ENCODE results near the gene MORC4.

The MORC4 gene

DNA sequence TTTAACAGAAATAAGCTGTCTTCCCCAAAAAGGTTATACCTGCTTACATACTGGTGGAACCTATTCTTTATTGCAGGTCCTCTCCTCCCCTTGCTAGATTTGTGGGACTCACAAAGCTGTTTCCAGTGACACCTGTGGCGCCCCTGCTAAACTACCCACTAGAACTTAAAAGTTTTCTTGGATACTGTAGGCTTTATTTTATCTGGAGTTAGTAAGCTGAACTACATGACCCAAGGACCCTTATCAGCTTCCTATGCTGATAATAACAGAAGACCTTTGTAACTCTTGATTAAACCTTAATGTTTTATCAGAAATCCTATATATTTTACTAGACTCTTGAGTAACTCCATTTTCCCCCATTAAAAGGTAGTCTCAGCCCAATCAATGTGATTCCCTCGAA, 47.5 kb downstream of the MORC4 start:
- no peak for ATAC-seq

DNA sequence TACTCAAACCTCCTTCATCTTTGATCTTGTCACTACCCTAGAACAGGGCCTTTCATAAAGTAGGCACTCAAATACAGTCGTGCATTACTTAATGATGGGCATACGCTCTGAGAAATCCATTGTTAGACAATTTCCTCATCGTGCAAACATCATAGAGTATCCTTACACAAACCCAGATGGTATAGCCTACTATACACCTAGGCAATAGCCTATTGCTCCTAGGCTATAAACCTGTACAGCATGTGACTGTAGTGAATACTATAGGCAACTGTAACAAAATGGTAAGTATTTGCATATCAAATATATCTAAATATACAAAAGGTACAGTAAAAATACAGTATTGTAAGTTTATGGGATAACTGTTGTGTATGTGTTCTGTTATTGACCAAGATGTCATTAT, 47.9 kb downstream of the MORC4 start:
- ATAC-seq = no peak

DNA sequence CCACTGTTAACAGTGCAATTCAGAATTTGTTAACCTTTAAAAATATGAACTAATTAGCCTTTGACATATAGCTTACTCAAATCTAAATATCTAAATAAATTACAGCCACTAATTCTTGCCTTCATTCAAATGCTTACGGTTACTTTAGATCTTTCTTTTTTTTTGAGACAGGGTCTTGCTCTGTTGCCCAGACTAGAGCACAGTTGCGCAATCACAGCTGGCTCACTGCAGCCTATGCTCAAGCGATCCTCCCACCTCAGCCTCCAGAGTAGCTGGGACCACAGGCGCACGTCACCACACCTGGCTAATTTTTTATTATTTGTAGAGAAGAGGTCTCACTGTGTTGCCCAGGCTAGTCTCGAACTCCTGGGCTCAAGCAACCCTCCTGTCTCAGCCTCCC, 48.8 kb downstream of the MORC4 start:
- ATAC-seq = no peak

DNA sequence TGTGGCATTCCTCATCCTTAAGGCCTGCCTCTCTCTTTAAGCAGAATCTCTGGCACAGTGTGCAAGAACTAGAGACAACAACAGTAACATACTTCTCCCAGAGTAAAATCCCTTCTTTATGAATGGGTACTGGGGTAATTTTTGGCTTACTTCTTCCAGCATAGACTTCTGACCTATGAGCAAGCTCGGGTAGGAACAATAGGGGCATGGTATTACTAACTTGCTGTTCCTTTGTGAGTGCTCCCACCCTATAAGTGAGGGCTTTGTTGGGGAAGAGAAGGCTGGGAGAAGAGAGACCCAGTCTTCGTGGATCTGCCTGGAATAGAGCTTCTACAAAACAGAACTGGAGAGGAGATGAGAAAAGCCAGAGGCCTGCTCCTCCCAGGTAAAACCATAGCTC, 49.6 kb downstream of the MORC4 start:
- ATAC-seq = no peak

DNA sequence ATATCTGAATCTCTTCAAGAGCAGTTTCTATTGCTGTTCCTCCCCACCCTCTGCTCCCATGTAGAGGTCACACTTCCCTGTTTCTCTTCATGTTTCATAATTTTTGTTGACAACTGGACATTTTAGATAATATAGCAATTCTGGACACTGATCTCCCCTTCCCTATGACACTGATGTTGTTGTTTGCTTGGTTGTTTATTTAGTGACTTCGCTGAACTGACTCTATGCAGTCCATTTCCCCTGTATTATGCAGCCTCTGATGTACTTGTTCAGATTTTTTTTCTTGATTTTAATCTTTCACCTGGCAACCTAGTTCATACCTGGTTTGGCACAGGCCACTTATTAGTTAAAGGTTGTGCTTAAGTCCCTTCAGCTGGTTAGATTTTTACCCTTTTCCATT, 50.6 kb downstream of the MORC4 start:
- ATAC-seq = no peak

DNA sequence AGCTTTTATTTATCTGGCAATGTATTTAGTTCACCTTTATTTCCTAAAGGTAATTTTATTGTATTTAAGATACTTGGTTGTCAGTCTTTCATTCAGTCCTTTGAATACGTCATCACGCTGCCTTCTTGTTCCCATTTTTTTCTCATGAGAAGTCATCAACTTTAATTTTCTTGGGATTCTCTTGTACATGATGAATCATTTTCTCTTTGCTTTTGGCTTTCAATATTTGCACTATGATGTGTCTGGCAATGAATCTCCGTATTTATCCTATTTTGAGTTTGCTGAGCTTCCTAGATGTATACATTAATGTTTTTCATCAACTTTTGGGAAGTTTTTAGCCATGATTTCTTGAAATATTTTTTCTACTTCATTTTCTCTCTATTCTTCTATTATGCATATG, 51.4 kb downstream of the MORC4 start:
- no peak for ATAC-seq

DNA sequence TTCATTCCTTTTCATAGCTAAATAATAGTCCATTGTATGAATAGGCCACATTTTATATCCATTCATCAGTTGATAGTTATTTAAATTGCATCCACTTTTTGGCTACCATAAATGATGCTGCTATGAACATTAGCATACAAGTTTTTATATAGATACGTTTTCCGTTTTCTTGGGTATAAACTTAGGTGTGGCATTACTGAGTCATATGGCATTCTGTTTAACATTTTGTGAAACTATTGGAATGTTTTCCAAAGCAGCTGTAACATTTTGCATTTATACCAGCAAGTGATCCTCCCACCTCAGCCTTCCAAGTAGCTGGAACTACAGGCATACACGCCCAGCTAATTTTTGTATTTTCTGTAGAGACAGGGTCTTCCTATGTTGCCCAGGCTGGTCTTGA, 53.5 kb downstream of the MORC4 start:
- no peak for ATAC-seq

DNA sequence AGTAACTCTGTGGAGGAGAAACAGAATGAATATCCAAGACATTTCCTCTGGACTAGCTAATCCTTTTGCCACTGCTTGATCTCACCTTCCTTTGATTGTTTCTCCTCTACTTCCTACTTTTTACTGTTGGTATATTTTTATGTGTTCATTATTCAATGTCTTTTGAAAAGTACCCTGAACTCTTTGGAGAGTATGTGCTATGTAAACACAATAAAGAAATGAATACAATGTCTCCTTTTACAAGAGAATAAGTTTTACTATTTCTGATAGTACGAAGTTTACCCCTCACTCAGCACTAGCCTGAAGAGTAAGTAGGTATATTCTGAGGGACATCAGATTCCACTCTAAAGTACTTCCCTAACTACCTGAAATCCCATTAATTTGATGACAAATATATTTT, 59.9 kb downstream of the MORC4 start:
- ATAC-seq = no peak

DNA sequence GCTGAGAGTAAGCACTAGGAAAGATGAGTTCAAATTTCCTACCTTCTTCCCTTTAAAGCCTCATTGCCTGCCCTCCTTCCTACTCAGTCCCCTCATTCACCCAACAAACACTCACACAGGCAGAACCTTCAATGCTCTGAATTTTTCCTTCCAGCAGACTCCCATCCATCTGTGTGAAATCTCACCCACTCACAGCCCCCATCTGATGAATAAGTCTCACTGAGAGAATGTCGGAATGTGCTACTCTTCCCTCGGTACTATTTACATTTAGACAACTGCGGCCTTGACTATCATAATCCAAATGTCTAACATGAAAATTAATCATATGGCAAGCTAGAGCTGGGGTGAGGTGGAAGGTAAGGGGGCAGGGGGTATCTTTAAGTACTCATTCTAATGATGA, 60.4 kb downstream of the MORC4 start:
- ATAC-seq = no peak

DNA sequence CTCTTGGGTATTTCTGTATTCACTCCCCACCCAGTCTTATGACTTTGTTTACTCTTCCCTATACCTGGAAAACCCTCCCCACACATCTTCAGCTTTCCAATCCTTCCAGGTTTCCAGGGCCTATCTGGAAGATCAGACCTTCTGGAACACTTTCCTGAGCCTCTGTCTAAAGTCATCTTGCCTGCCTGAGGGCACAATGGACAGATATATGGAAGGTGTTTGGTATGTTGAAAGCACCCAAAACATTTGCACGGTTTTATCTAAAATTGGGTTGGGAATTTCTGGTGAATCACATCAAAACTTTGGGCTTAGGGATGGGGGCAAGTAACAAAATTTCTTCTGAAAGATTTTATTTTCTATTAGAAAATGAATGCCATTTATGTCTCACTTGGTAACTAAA, 63.8 kb downstream of the MORC4 start:
- ATAC-seq = no peak

DNA sequence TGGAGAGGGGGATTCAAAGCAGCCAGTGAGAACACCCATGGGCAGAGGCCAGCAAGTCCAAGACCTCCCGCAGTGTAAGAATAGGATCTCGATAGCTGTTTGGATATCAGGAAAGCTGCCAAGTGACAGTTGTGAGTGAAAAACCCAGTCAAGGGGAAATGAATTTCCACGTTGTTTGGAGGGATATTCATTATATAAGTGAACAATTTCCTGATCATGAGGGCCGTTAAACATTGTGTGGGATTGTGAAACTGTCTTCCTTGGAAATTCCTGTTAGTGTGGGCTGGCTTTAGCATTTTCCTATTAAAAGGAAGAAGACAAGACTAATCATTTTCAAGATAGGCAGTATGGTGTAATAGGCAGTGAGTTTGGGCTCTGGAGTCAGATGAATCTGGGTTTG, 64.8 kb downstream of the MORC4 start:
- ATAC-seq = no peak

DNA sequence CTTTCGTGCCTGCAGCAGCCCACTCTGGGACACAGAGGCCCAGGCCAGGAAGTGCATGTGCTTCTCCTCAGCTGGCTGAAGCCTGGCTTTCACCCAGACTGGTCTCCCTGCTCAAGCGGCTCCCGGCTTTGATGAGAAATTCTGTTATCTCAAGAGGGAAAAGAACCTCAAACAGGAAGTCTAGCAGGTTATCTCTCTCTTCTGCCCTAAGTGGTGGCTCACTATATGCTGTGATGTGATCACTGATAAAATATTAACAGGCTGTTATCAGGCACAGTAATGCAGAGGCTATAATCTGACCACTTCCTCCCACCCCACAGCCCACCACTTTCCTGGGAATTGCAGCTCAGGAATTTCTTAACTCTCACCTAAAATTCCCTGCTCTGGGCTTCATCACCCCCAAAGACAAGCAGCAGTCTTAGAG, 66.5 kb downstream of the MORC4 start:
- no peak for ATAC-seq

DNA sequence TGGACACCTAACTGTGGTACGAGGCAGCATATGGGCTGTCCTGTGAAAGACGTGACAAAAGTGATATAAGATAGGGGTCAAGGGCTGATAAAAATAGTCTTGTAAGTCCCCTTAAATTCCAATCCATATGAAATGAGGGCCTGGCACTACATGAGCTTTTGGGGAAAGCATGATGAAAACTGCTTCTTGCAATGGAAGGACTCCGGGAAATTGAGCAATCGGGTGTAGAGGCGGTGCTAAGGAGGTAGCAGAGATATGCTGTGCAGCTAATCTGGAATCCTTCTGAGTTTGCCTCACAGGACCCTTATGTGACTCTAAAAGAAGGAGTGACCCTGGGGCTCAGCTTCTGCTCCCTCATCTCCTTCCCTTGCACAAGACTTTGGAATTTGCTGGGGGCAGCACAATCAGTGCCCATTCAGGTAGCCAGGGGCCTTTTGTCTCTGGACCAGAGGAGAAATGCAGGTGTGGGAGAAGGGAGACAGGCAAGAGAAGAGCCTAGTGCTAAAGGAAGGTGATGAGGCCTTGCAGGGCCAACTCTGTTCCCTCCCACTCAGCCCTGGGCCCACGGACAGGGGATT, 67.0 kb downstream of the MORC4 start:
- ATAC-seq = no peak

DNA sequence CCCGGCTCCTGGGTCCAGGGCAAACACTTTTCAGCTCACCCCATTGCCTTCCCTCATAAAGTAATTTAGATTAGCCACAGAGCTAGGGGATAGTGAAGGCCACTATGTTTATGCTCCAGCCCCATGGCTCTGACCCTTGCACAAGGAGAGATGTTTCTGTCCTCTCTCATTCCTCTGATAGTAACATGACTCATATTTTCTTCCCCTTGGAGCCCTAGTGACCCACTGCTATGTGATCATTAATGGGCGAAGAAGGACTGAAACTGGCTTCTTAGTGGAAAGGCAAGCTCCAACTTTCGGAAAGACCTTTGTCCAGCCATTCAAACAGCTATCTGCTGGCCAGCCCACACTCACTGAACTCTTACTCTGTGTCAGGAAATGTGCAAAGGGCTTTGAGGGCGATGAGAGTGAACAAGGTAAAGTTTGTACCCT, 67.5 kb downstream of the MORC4 start:
- no peak for ATAC-seq

DNA sequence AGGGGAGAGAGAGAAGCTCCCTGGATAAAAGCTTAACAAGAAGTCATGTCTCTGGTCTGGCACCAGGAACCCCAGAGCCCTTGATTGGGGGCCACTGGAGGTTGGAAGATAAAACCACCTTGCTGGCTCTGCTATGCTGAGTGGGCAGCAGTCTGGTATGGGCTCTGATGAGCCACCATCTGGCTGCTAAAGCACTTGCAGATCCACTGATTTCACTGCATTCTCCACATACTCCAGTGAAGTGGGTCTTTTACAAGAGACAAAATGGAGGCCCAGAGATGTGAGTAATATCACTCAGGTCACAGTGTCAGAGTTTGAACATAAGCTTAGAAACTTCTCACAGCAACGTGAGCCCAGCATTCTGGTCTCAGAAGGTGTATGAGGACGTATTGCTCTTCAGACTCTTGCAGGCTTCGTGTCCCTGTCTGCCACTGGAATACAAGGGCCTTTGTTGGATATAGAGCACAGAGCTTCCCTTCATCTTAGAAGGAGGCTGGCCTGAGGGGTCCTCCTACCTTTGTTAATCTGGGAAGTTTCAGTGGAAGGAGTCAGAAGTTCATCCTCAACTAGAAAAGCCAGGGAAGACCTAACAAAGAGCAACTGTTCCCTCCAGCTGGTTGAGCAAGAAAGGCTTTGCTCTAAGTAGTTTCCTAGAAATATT, 68.1 kb downstream of the MORC4 start:
- ATAC-seq = no peak

DNA sequence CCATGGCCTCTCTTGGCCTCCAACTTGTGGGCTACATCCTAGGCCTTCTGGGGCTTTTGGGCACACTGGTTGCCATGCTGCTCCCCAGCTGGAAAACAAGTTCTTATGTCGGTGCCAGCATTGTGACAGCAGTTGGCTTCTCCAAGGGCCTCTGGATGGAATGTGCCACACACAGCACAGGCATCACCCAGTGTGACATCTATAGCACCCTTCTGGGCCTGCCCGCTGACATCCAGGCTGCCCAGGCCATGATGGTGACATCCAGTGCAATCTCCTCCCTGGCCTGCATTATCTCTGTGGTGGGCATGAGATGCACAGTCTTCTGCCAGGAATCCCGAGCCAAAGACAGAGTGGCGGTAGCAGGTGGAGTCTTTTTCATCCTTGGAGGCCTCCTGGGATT, 71.8 kb downstream of the MORC4 start:
- ATAC-seq = no peak

DNA sequence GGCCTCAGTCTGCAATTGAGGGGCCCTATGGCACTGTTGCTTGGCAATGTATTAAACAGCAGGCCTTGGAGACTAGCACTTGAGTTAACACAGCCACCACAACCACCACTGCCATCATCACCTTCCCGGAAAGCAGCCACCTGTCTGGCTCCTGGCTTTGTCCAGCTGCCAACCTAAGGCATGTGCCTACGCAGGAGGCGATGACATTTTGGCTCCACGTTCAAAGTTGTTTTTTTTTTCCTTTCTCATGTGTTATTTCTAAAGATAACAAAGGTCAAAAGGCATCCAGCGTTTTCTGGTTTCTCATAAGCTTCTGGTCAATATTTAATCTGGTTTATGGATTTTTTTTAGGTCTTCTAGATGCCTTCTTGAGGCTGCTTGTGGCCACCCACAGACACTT, 72.3 kb downstream of the MORC4 start:
- ATAC-seq = no peak

DNA sequence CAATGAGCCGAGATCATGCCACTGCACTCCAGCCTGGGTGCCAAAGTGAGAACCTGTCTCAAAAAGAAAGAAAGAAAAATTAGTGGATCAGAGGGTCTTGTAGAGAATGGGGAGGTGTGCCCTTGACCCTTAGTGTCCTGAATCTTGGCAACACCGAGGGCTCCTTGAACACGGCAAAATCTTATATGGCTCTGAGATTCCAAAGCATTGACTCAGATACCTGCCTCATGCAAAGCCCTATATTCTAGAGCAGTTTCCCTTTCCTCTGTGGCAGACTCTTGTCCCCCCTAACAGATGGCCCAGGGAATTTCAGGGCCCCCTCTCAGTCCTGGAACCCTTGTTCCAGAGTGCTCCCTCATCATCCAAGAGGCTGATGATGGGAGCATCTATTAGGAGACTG, 73.0 kb downstream of the MORC4 start:
- ATAC-seq = no peak

DNA sequence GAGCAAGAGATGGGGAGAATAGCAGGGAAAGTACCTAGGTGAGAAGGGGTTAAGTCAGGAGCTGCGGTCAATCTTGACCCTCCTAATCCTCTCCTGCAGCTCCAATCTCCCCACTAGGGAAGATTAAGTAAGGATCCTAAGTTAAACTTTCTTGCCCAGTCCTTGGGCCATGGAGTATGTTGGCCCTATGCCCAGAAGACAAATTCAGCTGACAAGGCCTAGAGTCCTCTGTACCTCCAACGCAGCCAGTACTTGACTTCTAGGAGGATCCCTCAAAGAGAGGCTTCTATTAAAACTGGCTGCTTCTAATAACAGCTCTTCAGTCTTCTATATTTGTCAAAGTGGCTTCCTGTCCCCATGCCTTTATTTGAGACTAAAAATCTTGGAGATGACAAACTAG, 78.4 kb downstream of the MORC4 start:
- ATAC-seq = no peak

DNA sequence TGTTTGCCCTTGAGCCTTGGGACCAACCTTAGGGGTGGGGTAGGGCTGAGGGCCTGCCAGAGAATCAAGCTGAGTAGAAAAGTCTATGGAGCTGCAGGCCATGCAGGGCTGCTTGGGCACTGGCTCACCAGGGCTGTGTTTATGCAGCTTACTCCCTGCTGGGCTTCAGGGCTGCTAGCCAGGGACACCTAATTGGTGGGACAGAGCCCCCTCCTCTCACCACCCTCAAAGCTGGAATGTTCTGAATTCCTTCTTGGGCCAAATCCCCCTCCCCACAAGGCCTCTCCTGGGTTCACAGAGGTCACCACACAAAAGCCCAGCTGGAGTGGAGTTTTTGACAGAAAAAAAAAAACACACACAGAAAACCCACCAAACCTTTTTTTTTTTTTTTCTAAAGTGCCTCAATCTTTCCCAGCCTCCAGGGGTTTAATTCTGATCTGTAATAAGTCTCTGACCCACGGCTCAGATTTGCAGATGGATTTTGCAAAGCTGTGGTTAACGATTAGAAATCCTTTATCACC, 80.0 kb downstream of the MORC4 start, which contains the start of gene CLDN2:
CLDN2 (plus strand) TSS at position 471 of the 521 bp plus-strand sequence. CDS start 7,827 bp downstream, outside the sequence.
- no peak for ATAC-seq

DNA sequence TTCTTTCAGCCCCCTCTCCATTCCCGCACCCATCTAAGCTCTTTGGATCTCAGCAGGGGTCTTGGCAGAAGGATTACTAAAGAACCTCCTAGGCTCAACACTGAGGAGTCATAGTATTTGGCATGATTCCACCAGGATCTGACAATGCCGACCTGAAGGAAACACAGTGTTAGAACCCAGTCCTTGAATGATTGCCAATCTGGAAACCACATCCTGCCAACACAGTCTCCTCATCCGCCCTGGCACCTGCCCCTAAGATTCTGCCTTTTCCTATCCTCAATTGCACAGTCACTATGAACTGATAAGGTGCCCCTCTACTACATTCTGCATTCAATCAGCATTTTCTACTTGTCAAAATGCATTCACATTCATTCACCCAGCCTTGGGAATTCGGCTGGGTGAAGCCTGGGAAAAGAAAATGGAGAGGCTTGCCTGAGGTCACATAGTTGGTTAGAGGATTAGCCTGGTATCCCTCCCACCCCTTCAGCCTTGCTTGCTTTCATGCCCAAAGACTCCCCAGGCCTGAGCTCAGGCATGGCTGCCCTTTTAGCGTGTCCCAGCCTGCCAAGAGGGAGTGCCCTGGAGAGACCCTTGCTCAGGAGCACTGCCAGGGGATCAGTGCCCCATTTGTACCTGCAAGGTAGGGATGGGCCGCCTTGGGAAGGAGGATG, 82.0 kb downstream of the MORC4 start:
- no peak for ATAC-seq

DNA sequence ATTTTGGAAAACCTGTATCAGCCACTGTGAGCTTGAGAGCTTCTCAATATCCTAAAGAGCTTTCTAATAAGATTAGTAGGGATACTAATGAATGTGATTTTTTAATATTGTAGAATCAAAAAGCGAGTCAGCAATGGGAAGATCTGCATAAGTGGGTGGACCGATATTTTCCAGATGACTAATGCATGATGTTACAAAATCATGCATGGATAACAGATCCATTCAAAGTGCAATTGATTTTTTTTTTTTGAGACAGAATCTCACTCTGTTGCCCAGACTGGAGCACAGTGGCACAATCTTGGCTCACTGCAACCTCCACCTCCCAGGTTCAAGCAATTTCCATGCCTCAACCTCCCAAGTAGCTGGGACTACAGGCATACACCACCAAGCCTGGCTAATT, 87.1 kb downstream of the MORC4 start:
- ATAC-seq = no peak

DNA sequence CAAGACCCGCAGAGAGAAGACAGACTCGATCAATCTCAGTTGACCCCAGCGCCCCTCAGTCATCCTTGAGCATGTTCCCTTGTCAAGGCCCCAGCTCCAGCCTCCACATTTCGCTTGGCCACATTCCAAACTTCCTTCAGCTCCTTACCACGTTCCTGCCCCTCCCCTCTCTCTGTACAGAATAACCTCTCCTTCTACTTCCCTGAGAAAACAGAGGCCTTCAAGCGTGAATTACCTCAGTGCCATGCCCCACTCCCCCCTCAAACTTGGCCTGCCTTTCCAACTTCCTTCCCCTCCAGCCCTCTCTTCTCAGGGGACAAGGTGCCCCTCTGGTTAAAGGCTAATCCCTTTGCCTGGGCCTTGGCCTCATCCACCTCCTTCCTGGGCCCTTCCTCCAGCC, 93.7 kb downstream of the MORC4 start:
- ATAC-seq = no peak

DNA sequence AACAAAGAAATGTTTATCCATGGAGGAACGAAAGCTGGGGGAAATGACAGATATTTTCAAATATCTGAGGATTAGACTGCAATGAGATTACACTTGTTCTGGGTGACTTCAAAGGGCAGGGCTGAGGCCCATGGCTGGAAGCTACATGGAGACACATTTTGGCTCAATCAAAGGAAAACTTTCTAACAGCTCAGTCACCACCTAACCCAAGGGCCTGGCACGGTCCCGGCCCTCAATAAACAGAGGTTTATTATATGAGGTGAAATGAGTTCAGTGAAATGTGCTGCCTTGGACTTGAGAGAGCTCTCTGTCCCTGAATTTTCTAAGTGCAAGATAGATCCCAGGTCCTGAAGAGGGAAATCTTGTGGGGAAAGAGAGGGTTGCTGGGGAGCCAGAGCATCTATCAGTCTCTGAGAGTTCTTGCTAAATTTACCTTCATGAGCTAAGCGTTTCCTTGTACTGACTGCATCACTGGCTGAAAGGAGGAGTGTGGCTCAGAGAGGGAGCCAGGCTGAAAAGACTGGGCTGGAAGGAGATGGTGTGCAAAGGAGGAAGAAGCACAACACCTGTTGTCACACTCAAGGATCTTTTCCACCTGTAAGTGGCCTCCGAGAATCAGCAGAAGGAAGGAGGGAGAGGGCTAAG, 94.8 kb downstream of the MORC4 start:
- ATAC-seq = no peak

Data from activated CD4-positive, CD25-positive, alpha-beta regulatory T cell treated with anti-CD3 and anti-CD28 coated beads, Interleukin-2, amount 50 U/mL, for 24 hours (primary cell).